DMS 273 (cell line): ENCODE measurements around the gene RIPOR1.

Source experiments
- DNase-seq: peaks from one replicate; lab custom pipeline; 2025; ENCODE audit not compliant: unreplicated experiment; lab: John Stamatoyannopoulos, UW

RIPOR1 gene

DNA sequence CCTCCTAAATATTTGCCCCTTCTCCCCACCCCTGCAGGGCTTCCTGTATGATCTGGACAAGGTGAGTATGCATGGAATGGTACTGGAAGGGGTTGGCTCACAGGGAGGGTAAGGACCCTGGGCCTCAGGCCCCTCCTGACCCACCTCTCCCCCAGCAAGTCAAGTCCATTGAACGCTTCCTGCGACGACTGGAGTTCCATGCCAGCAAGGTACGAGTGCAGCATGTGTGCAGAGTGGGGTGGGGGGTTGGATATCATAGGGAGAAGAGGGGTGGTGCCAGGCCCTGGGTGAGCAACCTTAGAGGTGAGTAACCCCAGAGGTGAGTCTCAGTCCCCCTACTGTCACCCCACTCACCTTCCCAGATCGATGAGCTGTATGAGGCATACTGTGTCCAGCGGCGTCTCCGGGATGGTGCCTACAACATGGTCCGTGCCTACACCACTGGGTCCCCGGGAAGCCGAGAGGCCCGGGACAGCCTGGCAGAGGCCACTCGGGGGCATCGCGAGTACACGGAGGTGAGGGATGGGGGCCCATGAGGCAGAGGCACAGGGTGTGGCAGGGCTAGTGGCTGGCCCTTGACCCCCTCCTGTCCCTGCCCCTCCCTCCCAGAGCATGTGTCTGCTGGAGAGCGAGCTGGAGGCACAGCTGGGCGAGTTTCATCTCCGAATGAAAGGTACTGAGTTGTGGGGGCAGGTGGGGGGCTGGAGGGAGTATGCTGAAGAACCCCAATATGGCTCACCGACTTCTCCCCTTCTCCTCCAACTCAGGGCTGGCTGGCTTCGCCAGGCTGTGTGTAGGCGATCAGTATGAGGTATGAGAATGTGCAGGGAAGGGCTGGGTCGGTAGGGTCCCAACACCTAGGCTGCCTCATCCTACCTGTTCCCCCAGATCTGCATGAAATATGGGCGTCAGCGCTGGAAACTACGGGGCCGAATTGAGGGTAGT lies 11.3 kb downstream of the RIPOR1 start:
- no peak for DNase-seq

- no peak for DNase-seq
Measured at GRCh38 chr16:67540756-67541155, 12.1 kb downstream of the RIPOR1 start.

GRCh38 chr16:67541391-67542263 lies 13.0 kb downstream of the RIPOR1 start:
- DNase-seq: no peak

GRCh38 chr16:67542464-67542863 lies 13.8 kb downstream of the RIPOR1 start:
- DNase-seq: peak; percentile 64

DNA sequence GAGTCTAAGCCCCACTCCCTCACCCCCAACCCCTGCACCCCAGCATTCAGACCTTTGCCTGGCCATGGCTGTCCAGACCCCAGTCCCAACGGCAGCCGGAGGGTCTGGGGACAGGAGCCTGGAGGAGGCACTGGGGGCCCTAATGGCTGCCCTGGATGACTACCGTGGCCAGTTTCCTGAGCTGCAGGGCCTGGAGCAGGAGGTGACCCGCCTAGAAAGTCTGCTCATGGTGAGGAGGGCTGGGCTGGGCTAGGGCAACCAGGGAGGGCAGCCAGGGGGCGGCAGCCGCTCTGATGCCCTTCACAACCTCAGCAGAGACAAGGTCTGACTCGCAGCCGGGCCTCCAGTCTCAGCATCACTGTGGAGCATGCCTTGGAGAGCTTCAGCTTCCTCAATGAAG lies 14.4 kb downstream of the RIPOR1 start:
- DNase-seq: no peak

- no peak for DNase-seq
Measured at GRCh38 chr16:67543582-67543981, 15.0 kb downstream of the RIPOR1 start.

DNA sequence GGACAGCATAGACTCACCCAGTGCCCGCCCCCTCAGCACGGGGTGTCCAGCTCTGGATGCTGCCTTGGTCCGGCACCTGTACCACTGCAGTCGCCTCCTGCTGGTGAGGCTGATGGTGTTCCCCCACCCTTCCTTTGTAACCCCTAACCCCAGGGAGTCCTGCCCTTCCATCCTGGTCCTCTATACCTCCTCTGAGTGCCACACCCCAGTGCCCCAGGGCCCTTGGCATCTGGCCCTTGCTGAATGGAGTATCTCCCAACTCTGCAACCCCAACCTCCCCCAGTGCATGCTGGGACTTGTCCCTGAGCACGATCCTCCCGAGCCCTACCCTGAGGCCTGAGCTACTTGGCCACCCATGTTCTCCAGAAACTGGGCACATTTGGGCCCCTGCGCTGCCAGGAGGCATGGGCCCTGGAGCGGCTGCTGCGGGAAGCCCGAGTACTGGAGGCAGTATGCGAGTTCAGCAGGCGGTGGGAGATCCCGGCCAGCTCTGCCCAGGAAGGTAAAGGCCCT lies 15.8 kb downstream of the RIPOR1 start:
- no peak for DNase-seq

GRCh38 chr16:67544844-67545664 lies 16.4 kb downstream of the RIPOR1 start:
- no peak for DNase-seq

DNA sequence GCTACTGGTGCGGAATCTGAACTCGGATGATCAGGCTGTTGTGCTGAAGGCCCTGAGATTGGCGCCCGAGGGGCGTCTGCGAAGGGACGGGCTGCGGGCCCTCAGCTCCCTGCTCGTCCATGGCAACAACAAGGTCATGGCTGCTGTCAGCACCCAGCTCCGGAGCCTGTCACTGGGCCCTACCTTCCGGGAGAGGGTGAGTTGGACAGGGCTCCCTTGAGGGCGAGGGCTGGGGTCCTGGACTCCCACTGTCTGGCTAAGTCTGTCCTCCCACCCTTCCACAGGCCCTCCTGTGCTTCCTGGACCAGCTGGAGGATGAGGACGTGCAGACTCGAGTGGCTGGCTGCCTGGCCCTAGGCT lies 17.0 kb downstream of the RIPOR1 start:
- DNase-seq: no peak

DNA sequence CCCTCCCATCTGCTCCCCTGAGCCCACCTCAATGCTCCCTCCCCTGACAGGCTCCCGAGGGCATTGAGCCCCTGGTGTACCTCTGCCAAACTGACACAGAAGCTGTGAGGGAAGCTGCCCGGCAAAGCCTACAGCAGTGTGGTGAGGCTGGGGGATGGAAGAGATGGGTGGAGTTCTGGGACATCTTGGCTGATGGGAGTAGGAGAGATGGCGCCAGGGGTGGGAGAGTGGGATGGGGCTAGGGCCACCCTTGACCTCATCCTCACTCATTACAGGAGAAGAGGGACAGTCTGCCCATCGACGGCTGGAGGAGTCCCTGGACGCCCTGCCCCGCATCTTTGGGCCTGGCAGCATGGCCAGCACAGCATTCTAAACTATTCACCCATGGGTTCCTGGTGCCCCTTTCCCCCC lies 17.5 kb downstream of the RIPOR1 start:
- no peak for DNase-seq

DNA sequence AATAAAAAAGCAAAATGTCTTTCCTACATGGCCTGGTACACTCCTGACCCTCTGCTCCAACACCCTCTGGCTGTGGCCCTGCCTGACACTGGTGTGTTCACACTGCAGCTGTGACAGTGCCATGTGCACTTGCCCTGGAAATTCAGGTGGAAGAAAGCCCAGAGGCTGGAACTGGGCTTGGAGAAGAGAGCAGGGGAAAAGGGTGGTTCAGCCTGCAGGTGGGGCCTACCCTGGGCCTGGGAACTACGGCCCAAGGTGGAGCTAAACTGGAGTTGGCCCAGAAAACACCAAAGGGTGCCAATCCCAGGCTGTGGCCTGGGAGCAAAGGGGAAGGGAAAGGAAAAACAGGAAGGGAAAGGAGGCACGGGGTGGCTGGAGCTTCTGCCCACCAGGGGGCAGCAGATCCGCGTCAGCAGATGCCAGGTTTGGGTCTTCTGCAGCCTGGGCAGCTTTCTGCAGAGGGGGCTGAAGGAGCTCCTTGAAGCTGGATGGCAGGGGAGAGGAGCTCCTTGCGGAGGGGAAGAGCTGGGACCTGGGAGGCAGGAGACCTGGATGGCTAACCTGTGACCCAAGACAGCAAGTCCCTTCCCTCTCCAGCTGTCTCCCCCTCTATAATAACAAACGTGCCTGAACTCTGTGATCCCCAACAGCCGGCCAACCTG lies 18.3 kb downstream of the RIPOR1 start:
- peak; percentile 90 for DNase-seq

GRCh38 chr16:67547423-67548264 lies 19.0 kb downstream of the RIPOR1 start:
- DNase-seq: no peak

- DNase-seq: no peak
Measured at GRCh38 chr16:67548265-67549126, 19.9 kb downstream of the RIPOR1 start.

GRCh38 chr16:67549240-67549639 lies 20.6 kb downstream of the RIPOR1 start:
- DNase-seq: no peak

DNA sequence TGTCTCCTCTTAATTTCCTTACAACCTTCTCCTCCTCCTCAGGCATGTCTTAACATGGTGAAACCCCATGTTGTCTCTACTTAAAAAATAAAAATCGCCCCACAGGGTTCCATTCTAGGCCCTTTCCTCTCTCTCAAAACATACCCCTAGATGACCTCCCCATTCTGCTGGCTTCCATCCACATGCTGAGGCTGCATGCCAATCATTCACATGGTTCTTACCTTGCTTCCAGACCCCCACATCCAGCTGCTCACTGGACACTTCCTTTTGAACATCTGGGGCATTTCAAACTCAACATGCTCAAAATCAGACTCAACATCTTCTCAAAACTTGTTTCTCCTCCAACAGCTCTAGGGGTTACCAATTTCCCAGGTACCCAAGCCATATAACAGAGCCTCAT lies 21.3 kb downstream of the RIPOR1 start:
- DNase-seq: no peak

- no peak for DNase-seq
Measured at GRCh38 chr16:67551091-67551490, 22.5 kb downstream of the RIPOR1 start.

GRCh38 chr16:67551972-67552371 lies 23.3 kb downstream of the RIPOR1 start:
- no peak for DNase-seq

DNA sequence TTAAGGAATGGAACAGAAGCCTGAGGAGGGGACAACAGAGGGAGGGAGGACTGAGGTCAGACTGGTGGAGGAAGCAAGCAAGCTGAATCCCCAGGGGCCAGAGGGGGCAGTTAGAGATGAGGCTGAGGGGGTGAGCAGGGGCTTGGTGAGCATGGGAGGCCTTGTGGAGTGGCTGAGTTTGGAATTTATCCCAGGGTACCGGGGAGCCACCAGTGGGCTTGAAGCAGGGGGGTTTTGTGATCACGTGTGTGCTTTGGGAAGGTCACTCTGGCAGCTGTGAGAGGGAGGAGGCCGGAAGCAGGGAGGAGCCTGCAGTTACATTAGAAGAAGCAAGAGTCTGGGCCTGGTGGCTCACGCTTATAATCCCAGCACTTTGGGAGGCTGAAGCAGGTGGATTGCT lies 23.8 kb downstream of the RIPOR1 start:
- peak; percentile 84 for DNase-seq
